HEK293T (cell line): ENCODE results near the gene RNASEH2A.

ENCODE experiments used
- CTCF ChIA-PET: fragments of 350-600 bp; formaldehyde crosslinking; extraction: SDS; loops from one replicate; lab custom pipeline; 2021; ENCODE audit warnings: antibody characterized with exemption, inconsistent platforms; lab: Yijun Ruan, JAX
- POLR2A ChIA-PET: fragments of 350-600 bp; formaldehyde crosslinking; extraction: SDS; loops from one replicate; lab custom pipeline; 2020; ENCODE audit warnings: antibody characterized with exemption, inconsistent platforms; lab: Yijun Ruan, JAX
- DNase-seq: peaks from one replicate; pipeline ENCODE4 v3.0.0; 2012; ENCODE audit warnings: mixed read lengths; ENCODE audit errors: extremely low spot score
- ARNT ChIP-seq: fragments of 450-650 bp; IDR thresholded peaks from 2 replicates; pipeline ENCODE4 v1.6.1; 2017; ENCODE audit warnings: mild to moderate bottlenecking
- BHLHE40 ChIP-seq: fragments of 450-650 bp; IDR thresholded peaks from 2 replicates; pipeline ENCODE4 v1.6.1; 2016; ENCODE audit warnings: mild to moderate bottlenecking, moderate library complexity, borderline replicate concordance
- CTBP1 ChIP-seq: fragments of 450-650 bp; IDR thresholded peaks from 2 replicates; pipeline ENCODE4 v1.6.1; 2016; ENCODE audit warnings: borderline replicate concordance
- ELF4 ChIP-seq: fragments of 450-650 bp; IDR thresholded peaks from 2 replicates; pipeline ENCODE4 v1.6.1; 2017; ENCODE audit warnings: antibody characterized with exemption
- FOXA1 ChIP-seq: fragments of 450-650 bp; IDR thresholded peaks from 2 replicates; pipeline ENCODE4 v1.6.1; 2016; ENCODE audit warnings: mild to moderate bottlenecking
- FOXK2 ChIP-seq: fragments of 450-650 bp; IDR thresholded peaks from 2 replicates; pipeline ENCODE4 v1.6.1; 2016; ENCODE audit warnings: mild to moderate bottlenecking
- FOXM1 ChIP-seq: fragments of 450-650 bp; IDR thresholded peaks from 2 replicates; pipeline ENCODE4 v1.6.1; 2017; ENCODE audit warnings: mild to moderate bottlenecking, borderline replicate concordance
- HDGF ChIP-seq: fragments of 450-650 bp; IDR thresholded peaks from 2 replicates; pipeline ENCODE4 v1.6.1; 2017; ENCODE audit warnings: antibody characterized with exemption, borderline replicate concordance
- L3MBTL2 ChIP-seq: fragments of 450-650 bp; conservative IDR thresholded peaks from 2 replicates; pipeline ENCODE4 v1.6.1; 2016; ENCODE audit warnings: mild to moderate bottlenecking
- LEF1 ChIP-seq: fragments of 450-650 bp; IDR thresholded peaks from 2 replicates; pipeline ENCODE4 v1.6.1; 2017; ENCODE audit warnings: mild to moderate bottlenecking, borderline replicate concordance
- NFRKB ChIP-seq: fragments of 450-650 bp; IDR thresholded peaks from 2 replicates; pipeline ENCODE4 v1.6.1; 2016; ENCODE audit warnings: mild to moderate bottlenecking, moderate library complexity
- SP1 ChIP-seq: fragments of 450-650 bp; IDR thresholded peaks from 2 replicates; pipeline ENCODE4 v1.6.1; 2017
- TARDBP ChIP-seq: fragments of 450-650 bp; IDR thresholded peaks from 2 replicates; pipeline ENCODE4 v1.6.1; 2016
- ZNF384 ChIP-seq: fragments of 450-650 bp; IDR thresholded peaks from 2 replicates; pipeline ENCODE4 v1.6.1; 2016
- TF ChIP-seq, protein P1 (sequence below): fragments of 450-650 bp; IDR thresholded peaks from 2 replicates; pipeline ENCODE4 v1.6.1; 2016

Gene RNASEH2A

DNA sequence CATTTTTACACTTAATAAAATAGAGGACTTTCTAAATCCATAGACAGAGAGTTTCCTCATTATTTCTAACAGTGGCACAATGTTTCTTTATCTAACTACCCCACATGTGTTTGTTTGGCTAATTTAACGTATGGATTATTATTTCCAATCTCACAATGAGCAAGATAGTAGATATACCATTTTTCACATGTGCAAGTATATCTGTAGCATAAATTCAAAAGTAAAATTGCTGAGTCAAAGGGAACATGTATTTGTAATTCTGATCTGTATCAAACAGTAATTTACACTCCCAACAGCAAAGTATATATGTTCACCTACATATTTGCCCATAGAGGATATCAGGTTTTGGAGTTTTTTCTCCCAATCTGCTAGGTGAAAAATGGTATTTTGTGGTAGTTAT lies 50.3 kb downstream of the RNASEH2A start:
- no peak for DNase-seq
- TF ChIP-seq FOXM1 (no peak), FOXA1 (no peak), BHLHE40 (no peak), SP1 (no peak), LEF1 (no peak), ARNT (no peak), CTBP1 (no peak)
- TF ChIP-seq, protein P1, sequence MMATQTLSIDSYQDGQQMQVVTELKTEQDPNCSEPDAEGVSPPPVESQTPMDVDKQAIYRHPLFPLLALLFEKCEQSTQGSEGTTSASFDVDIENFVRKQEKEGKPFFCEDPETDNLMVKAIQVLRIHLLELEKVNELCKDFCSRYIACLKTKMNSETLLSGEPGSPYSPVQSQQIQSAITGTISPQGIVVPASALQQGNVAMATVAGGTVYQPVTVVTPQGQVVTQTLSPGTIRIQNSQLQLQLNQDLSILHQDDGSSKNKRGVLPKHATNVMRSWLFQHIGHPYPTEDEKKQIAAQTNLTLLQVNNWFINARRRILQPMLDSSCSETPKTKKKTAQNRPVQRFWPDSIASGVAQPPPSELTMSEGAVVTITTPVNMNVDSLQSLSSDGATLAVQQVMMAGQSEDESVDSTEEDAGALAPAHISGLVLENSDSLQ = no peak
- ChIA-PET CTCF (no interaction called here), POLR2A (no interaction called here)

DNA sequence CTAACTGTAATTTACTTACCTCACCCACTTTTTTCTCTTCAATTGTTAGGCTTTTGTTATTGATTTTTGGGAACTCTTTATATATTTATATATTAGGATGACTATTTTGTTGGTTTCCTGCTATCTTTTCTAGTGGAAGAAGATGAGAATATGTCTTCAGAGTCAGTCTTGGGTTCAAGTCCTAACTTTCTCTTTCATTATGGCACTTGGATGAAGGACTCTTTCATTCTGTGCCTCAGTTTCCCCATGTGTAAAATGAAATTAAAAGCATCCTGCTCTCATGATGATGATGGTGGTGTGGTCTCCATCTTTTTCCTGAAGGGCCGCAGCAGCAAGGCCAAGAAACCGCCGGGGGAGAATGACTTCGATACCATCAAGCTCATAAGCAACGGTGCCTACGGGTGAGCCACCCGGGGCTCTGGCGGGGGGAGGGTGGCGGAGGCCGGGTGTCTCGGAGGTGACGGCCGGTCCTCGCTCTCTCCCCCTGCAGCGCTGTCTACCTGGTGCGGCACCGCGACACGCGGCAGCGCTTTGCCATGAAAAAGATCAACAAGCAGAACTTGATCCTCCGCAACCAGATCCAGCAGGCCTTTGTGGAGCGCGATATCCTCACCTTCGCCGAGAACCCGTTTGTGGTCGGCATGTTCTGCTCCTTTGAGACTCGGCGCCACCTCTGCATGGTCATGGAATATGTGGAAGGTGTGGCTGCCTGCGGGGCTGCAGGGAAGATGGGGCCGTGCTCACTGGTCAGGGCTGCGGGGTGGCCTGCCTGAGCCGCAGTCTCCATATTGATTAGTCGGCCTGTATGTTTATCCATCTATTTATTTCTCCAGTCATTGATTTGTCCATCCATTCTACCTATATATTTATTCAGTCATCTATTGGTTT lies 51.9 kb downstream of the RNASEH2A start:
- ChIA-PET CTCF (interaction anchor here (0.7 kb wide), 1 partner anchor 10 kb away, joined by 3 read pairs; no protein-coding TSS in a partner anchor), POLR2A (no interaction called here)
- TF ChIP-seq NFRKB = no peak
- TF ChIP-seq HDGF = no peak
- no peak for TF ChIP-seq FOXK2
- TF ChIP-seq LEF1 = no peak
- no peak for TF ChIP-seq SP1
- TF ChIP-seq FOXA1 = no peak
- no peak for TF ChIP-seq ELF4
- TF ChIP-seq TARDBP = no peak
- no peak for TF ChIP-seq FOXM1
- TF ChIP-seq ZNF384 = no peak
- no peak for TF ChIP-seq CTBP1
- TF ChIP-seq ARNT = no peak
- no peak for DNase-seq

DNA sequence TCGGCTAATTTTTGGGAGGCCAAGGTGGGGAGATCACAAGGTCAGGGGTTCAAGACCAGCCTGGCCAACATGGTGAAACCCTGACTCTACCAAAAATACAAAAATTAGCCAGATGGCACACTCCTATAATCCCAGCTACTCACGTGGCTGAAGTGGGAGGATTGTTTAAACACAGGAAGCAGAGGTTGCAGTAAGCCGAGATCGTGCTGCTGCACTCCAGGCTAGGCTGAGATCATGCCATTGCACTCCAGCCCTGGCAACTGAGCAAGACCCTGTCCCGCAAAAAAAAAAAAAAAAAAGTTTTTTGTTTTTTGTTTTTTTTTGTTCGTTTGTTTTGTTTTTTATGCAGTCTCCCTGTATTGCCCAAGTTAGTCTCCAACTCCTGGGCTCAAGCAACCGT lies 53.2 kb downstream of the RNASEH2A start:
- POLR2A ChIA-PET = no interaction called here

More for the DNA sequence above, 53.2 kb downstream of the RNASEH2A start:
- TF ChIP-seq, protein P1 = no peak
- TF ChIP-seq FOXA1 = no peak
- no peak for TF ChIP-seq ZNF384
- TF ChIP-seq L3MBTL2 = no peak
- no peak for TF ChIP-seq NFRKB
- no peak for TF ChIP-seq BHLHE40
- CTCF ChIA-PET = interaction anchor here (0.7 kb wide), 1 partner anchor 54 kb away, joined by 4 read pairs; no protein-coding TSS in a partner anchor
- DNase-seq = no peak
